Measurements from ENCODE around the gene LRRC61. TPM values are rescaled to one million over a fixed set of nuclear protein-coding genes. Genes with fewer than 3 reads are reported as not detected.

Gene LRRC61
- polyA plus RNA-seq, 1 of the 3 experiments (the other 2 are of a cell fraction), result 0.99 TPM

DNA sequence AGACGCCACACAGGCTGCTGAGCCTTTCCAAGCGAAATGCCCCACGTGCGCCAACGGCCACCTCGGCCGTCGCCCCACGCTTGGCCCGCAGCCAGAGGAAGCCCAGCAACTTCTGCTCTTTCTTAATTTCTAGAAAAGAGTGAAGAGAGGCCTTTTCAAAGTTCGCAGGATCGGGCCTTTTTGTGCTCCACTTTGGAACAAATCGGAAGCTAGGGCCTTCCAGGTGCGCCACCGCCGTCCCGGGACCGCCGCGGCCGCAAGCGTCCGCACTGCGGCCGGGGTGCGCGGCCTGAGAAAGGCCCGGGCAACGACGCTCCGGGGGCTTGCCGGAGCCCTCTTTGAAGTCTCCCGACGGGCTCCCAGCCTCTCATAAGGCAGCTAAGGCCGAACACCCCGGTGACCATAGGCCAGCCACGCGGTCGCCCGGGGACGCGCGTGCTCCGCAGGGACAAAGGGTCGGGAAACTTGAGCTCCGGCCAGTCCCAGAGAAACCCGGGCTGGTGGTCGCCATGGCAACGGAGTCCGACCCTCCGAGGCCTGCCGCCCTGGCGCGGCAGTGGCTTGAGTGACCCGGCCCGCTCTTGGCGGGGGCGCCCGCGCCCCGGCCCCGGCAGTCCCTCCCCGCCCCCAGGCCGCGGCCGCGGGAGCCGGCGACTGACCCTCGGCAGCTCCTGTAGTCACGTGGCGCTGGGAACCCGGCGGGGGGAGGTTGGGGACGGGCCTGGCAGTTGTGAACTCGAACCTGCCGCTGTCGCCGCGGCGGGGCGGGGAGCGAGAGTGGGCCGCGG lies 45.1 kb downstream of the LRRC61 start, which contains the start of gene REPIN1 (continued):
- TF ChIP-seq FOXJ3 (CRISPR knock-in tag; IDR thresholded peaks at IDR 0.05) (no peak), FOSL2 (IDR thresholded peaks at IDR 0.05; ENCODE audit: borderline replicate concordance, low read depth) (no peak), EZH2phosphoT487 (IDR thresholded peaks at IDR 0.05; ENCODE audit: borderline replicate concordance, low read depth) (no peak), RCOR1 (IDR thresholded peaks at IDR 0.05; ENCODE audit: low read length) (peak; percentile 47; the same call in 1 of the 2 replicates), MEF2A (IDR thresholded peaks at IDR 0.05; ENCODE audit: borderline replicate concordance, low read depth) (no peak), FOXM1 (IDR thresholded peaks at IDR 0.05; ENCODE audit: low read depth) (no peak), MXI1 (IDR thresholded peaks at IDR 0.05; ENCODE audit: low read depth, low read length) (no peak; the same call in none of the 2 replicates), NFIC (IDR thresholded peaks at IDR 0.05; ENCODE audit: borderline replicate concordance) (peak; percentile 60), CHD2 (IDR thresholded peaks at IDR 0.05; ENCODE audit: low read length, partially characterized antibody) (peak; percentile 92), JUND (IDR thresholded peaks at IDR 0.05) (no peak), SIN3A (IDR thresholded peaks at IDR 0.05; ENCODE audit: borderline replicate concordance, low read depth, low read length) (peak; percentile 89), EP300 (IDR thresholded peaks at IDR 0.05; ENCODE audit: borderline replicate concordance in 1 of 2, low read depth in 1 of 2, low read length in 1 of 2) (peak in 1 of 2 experiments; percentile 57; a peak in 3 of 4 replicates), NRF1 (IDR thresholded peaks at IDR 0.05; ENCODE audit: low read depth, low read length) (peak; percentile 34; the same call in 1 of the 2 replicates), RAD21 (IDR thresholded peaks at IDR 0.05; ENCODE audit: low read length) (peak; percentile 4; the same call in 1 of the 2 replicates), RXRA (IDR thresholded peaks at IDR 0.05; ENCODE audit: borderline replicate concordance, low read depth) (0 out of 2 replicates have a peak, but pooled peaks have one; percentile 24), SMC3 (IDR thresholded peaks at IDR 0.05; ENCODE audit: low read depth, low read length) (no peak; the same call in 1 of the 2 replicates), GABPA (IDR thresholded peaks at IDR 0.05; ENCODE audit: low read depth) (no peak; the same call in 1 of the 2 replicates)
- TF ChIP-seq, protein P1, sequence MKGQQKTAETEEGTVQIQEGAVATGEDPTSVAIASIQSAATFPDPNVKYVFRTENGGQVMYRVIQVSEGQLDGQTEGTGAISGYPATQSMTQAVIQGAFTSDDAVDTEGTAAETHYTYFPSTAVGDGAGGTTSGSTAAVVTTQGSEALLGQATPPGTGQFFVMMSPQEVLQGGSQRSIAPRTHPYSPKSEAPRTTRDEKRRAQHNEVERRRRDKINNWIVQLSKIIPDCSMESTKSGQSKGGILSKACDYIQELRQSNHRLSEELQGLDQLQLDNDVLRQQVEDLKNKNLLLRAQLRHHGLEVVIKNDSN (IDR thresholded peaks at IDR 0.05; ENCODE audit: borderline replicate concordance, low read depth), result peak; percentile 95
- TF ChIP-seq, protein P2, sequence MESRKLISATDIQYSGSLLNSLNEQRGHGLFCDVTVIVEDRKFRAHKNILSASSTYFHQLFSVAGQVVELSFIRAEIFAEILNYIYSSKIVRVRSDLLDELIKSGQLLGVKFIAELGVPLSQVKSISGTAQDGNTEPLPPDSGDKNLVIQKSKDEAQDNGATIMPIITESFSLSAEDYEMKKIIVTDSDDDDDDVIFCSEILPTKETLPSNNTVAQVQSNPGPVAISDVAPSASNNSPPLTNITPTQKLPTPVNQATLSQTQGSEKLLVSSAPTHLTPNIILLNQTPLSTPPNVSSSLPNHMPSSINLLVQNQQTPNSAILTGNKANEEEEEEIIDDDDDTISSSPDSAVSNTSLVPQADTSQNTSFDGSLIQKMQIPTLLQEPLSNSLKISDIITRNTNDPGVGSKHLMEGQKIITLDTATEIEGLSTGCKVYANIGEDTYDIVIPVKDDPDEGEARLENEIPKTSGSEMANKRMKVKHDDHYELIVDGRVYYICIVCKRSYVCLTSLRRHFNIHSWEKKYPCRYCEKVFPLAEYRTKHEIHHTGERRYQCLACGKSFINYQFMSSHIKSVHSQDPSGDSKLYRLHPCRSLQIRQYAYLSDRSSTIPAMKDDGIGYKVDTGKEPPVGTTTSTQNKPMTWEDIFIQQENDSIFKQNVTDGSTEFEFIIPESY (IDR thresholded peaks at IDR 0.05; ENCODE audit: borderline replicate concordance, low read depth), result no peak; the same call in 1 of the 2 replicates
- TF ChIP-seq, protein P3, sequence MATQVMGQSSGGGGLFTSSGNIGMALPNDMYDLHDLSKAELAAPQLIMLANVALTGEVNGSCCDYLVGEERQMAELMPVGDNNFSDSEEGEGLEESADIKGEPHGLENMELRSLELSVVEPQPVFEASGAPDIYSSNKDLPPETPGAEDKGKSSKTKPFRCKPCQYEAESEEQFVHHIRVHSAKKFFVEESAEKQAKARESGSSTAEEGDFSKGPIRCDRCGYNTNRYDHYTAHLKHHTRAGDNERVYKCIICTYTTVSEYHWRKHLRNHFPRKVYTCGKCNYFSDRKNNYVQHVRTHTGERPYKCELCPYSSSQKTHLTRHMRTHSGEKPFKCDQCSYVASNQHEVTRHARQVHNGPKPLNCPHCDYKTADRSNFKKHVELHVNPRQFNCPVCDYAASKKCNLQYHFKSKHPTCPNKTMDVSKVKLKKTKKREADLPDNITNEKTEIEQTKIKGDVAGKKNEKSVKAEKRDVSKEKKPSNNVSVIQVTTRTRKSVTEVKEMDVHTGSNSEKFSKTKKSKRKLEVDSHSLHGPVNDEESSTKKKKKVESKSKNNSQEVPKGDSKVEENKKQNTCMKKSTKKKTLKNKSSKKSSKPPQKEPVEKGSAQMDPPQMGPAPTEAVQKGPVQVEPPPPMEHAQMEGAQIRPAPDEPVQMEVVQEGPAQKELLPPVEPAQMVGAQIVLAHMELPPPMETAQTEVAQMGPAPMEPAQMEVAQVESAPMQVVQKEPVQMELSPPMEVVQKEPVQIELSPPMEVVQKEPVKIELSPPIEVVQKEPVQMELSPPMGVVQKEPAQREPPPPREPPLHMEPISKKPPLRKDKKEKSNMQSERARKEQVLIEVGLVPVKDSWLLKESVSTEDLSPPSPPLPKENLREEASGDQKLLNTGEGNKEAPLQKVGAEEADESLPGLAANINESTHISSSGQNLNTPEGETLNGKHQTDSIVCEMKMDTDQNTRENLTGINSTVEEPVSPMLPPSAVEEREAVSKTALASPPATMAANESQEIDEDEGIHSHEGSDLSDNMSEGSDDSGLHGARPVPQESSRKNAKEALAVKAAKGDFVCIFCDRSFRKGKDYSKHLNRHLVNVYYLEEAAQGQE (IDR thresholded peaks at IDR 0.05; ENCODE audit: low read depth, low read length), result peak; percentile 67
- TF ChIP-seq, protein P4, sequence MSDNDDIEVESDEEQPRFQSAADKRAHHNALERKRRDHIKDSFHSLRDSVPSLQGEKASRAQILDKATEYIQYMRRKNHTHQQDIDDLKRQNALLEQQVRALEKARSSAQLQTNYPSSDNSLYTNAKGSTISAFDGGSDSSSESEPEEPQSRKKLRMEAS (IDR thresholded peaks at IDR 0.05; ENCODE audit: low read depth), result peak; percentile 96
- TF ChIP-seq, protein P5, sequence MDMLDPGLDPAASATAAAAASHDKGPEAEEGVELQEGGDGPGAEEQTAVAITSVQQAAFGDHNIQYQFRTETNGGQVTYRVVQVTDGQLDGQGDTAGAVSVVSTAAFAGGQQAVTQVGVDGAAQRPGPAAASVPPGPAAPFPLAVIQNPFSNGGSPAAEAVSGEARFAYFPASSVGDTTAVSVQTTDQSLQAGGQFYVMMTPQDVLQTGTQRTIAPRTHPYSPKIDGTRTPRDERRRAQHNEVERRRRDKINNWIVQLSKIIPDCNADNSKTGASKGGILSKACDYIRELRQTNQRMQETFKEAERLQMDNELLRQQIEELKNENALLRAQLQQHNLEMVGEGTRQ (IDR thresholded peaks at IDR 0.05; ENCODE audit: borderline replicate concordance, low read depth, low read length), result peak; percentile 87
